ENCODE measurements around the gene RAB11FIP3. TPM values are rescaled to one million over a fixed set of nuclear protein-coding genes. Genes with fewer than 3 reads are reported as not detected.

Gene RAB11FIP3
- total and polyA plus RNA-seq, 2 of the 13 experiments (the other 11 are each of a cell fraction or from before 2014, with no cell fraction given) = 34.3 to 57.6 TPM

- TF ChIP-seq ZBTB33 (CRISPR knock-in tag; IDR thresholded peaks at IDR 0.05) (peak; percentile 89), MNT (IDR thresholded peaks at IDR 0.05) (no peak), POGK (CRISPR knock-in tag; conservative IDR thresholded peaks at IDR 0.05) (no peak)
These were observed 26.7 kb upstream of the RAB11FIP3 start (continued) for GRCh38 chr16:398561-399339.

- BruUV-seq (replicated peaks) = no TSS peak
- ChIA-PET CTCF (ENCODE audit: low intra/inter-chr PET ratio, low total read pairs) (no interaction called here), POLR2A (interaction anchor here (1.0 to 1.4 kb wide), 3 partner anchors 19 to 101 kb away, joined by 3 to 5 read pairs (median 4); no protein-coding TSS in a partner anchor)
- TF ChIP-seq AGO2 (optimal IDR thresholded peaks at IDR 0.05; ENCODE audit: low read depth, low read length) = peak; percentile 45
- TF ChIP-seq IKZF4 (CRISPR knock-in tag; IDR thresholded peaks at IDR 0.05; ENCODE audit: borderline replicate concordance, low read depth, not compliant biosample characterization) = no peak
- TF ChIP-seq THRA (CRISPR knock-in tag; IDR thresholded peaks at IDR 0.05; ENCODE audit: borderline replicate concordance) = no peak
- TF ChIP-seq ZNF317 (CRISPR knock-in tag; IDR thresholded peaks at IDR 0.05) = no peak
- TF ChIP-seq POLR2A (IDR thresholded peaks at IDR 0.05; ENCODE audit: insufficient read depth in 1 of 2, low read depth in 2 of 2, low read length in 2 of 2) = 0 out of 4 replicates have a peak, but pooled peaks of 1 of the 2 experiments have one; percentile 38
- TF ChIP-seq ZFP82 (CRISPR knock-in tag; IDR thresholded peaks at IDR 0.05; ENCODE audit: borderline replicate concordance) = no peak
- no peak for TF ChIP-seq ZNF691 (CRISPR knock-in tag; IDR thresholded peaks at IDR 0.05; ENCODE audit: borderline replicate concordance, low read depth)
- 0 out of 2 replicates have a peak, but pooled peaks have one; percentile 28 for TF ChIP-seq ZNF788 (CRISPR knock-in tag; IDR thresholded peaks at IDR 0.05; ENCODE audit: borderline replicate concordance)
- TF ChIP-seq HOXA5 (CRISPR knock-in tag; IDR thresholded peaks at IDR 0.05) = no peak
These were observed 26.0 kb upstream of the RAB11FIP3 start for GRCh38 chr16:399340-400019.

More at GRCh38 chr16:399340-400019, 26.0 kb upstream of the RAB11FIP3 start:
- no peak overlapping the region for H3K9ac ChIP-seq (ENCODE audit: insufficient read depth, low read depth, low read length)
- H3K4me3 ChIP-seq (replicated peaks in 1 of 3; ENCODE audit: insufficient read depth in 1 of 3, low read depth in 2 of 3, low read length in 3 of 3) = no peak overlapping the region
- peak overlapping the region; percentile 88; the same call in 1 of the 2 replicates for H3K4me2 ChIP-seq (ENCODE audit: low read depth, low read length)
- DNase-seq (ENCODE audit: low spot score) = no peak
- peaks cover 0 to 4% of the 10 kb centered on the region in 2 experiments; a peak in 2 of 5 replicates for H3K36me3 ChIP-seq (replicated peaks in 1 of 2; ENCODE audit: control insufficient read depth in 1 of 2, insufficient read depth in 2 of 2, low read length in 2 of 2)
- WGBS (ENCODE audit: low lambda C conversion rate) = 100% methylated on average over 14 of the region's 22 CpGs
- no peak overlapping the region for H2AFZ ChIP-seq (ENCODE audit: low read length)
- no peak for FAIRE-seq
- intact Hi-C loops (cut with micrococcal nuclease; ENCODE audit: unreplicated experiment) (no loop called here), in situ Hi-C loops (cut with HindIII; ENCODE audit: extremely low pct_ligation_motif_present, low pct_unique_long_range_greater_than_20kb) (loop anchor here (5.0 kb wide), 1 partner anchor 98 kb away; no protein-coding TSS in a partner anchor)
- H3K9me3 ChIP-seq (ENCODE audit: low read length) = no peaks in the 10 kb centered on the region
- H3K27me3 ChIP-seq (ENCODE audit: control insufficient read depth in 1 of 2, insufficient read depth in 2 of 2, low read length in 2 of 2) = no peaks in the 10 kb centered on the region
- H4K20me1 ChIP-seq (ENCODE audit: insufficient read depth, low read length) = no peaks in the 10 kb centered on the region
- no peak for ATAC-seq
- H3K4me1 ChIP-seq (ENCODE audit: insufficient read depth, low read length) = peaks cover 55% of the 10 kb centered on the region
- H3K27ac ChIP-seq (ENCODE audit: extremely low read length, insufficient read depth, low read length) = no peak overlapping the region
- H3K79me2 ChIP-seq (ENCODE audit: insufficient read depth, low read length) = peaks cover 19% of the 10 kb centered on the region
